ENCODE measurements around the gene RABGAP1L.

The RABGAP1L gene

DNA sequence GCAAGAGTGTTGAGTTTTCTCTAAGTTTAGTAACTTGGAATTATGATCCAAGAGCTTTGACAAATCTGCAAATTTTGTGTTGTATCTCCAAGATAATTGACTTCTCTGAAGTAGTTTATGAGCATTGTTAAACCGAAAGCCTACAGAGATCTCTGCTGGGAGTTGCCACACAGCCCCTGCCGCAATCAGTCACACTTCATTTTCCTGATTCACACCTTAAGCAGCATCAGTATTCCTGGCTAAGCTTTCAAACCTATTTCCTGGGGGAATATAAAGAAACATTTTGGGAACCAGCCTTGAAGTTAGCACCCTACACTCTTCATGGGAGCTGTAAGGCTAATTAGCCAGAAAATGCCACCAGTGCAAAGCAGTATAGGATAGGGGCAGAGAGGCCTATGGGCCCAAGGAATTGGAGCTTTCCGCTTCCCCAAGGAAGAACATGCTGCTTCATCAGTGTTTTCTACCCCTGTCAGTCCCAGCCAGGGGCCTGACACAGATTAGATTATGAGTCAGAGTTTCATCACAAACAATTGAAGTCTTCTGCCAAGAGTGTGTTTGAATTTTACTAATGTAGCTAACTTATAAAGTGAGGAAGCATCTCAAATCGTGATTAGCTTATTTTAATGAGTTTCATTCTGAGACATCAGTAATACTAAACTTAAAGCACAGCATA lies 817.3 kb downstream of the RABGAP1L start:
- no peak for DNase-seq

DNA sequence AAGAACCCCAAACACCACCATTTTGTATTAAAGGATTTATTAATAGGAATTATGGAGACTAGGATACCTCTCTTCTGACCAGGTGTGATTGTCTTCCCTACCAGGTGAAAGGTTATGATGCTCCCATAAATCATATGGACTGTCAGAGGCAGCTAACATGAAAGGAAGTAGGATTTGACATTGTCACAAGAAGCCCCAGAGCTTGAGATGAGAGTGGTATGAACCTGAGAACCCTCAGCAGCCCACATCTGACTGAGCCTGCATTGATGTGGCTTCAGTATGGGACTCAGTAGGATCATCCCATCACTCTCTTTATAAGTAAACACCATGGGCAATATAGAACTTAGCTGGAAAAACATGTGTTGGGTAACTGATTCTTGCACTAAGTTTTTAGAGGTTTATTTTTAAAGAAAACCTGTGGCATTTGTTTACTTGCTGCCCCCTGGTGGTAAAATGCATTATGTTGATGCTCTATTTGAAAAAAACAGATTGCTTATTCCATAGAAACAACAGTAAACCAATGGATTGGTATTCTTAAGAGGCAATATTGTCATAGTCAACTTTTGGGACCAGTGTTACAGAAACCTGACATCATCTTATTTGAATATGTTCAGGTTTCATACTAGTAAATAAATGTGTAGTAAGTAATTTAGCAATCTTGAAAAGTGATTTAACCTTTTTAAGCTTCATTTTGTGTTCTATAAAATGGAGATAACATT lies 823.8 kb downstream of the RABGAP1L start:
- DNase-seq, result peak in 1 of 2 experiments; percentile 20

DNA sequence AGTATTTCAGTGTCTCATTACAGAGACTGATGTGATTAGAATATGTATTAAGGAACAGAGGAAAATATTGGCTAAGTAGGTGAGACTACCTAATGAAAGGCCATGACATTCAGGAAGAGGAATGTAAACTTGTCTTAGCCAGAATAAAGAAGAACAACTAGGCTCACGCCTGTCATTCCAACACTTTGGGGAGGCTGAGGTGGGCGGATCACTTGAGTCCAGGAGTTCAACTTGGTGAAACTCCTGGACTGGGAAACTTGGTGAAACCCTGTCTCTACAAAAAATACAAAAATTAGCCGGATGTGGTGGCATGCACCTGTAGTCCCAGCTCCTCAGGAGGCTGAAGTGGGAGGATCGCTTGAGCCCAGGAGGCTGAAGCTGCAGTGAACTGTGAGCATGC lies 825.6 kb downstream of the RABGAP1L start:
- no peak for DNase-seq

DNA sequence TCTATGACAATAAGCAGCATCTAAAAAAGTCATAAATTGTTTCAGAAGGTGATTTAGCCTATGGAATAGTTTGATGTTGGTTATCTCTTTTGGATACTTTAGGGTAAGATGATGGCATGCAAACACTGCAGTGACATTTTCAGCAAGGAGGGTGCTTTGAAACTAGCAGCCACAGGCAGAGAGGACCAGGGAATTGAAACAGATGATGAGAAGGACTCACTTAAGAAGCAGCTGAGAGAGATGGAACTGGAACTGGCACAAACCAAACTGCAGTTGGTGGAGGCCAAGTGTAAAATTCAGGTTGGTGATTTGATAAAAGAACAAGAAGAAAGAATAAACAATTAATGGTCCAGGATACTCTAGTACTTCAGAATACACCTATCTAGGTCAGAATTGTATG lies 829.2 kb downstream of the RABGAP1L start:
- DNase-seq, result no peak

DNA sequence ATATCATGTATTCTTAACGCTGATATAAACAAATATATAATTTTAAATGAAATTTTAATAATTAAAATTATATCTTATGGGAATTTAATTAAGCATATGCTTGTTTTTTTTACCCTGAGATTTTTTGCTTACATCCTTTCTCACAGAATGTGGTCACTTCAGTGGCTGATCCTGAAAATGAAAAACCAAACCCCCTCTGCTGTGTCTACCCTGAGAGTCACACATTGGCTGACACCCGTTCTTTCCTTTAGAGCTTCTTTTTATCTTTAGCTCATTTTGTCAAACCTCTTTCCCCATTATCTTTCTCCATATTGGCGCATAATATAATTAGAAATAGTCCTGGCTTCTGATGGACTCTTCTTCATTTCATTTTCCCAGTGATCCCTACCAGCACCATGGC lies 829.7 kb downstream of the RABGAP1L start:
- no peak for DNase-seq

DNA sequence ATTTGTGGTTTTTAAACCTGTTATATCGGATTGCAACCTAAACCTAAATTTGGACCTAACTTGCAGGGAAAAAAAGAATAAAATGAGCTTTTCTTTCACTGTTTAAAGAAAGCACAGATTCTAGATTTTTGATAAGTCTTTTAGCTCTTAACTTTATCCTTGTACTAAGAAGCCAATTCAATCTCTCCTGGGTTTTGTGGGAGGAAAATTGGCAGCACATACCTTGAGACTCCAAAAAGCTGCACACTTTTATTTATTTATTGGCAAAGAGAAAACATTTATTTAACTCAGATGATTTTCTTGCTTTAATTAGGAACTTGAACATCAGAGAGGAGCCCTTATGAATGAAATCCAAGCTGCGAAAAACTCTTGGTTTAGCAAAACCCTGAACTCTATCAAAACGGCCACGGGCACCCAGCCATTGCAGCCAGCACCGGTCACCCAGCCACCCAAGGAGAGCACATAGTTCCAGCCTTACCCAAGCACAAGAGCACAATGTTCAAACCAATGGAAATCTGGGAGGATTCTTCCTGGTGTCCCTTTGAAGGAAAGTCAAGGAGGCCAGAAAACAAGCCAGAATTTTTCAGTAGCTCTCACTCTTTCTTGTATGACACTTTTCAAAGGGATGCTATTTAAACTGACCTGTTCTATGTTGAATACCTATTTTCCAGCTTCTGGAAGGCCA lies 830.4 kb downstream of the RABGAP1L start:
- no peak for DNase-seq

DNA sequence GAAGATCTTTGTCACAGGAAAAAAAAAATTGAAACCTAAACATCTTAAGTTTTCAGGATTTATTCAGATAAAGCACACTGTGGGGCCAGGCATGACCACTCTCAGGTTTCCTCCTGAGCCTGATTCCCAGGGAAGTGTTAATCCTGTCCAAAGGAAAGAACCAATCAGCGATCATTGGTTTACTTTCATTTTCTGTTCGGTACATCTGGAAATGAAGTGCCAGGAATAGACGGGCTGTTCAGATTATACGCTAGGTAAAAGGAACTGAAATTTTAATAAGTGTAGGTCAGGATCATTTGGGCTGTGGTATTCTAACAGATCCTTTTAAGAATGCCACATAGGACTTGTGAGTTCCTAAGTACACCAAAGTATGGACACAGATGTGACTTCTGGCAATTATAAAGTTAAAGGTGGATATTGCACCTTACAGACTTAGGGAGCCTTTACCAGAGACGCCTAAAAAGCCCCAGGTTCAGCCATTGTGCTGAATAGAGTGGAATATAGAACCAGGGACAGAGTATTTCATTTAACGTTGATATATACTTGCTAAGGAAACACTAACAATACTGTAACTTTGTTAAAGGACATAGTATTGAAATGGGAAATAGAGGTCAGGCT lies 831.2 kb downstream of the RABGAP1L start:
- no peak for DNase-seq

DNA sequence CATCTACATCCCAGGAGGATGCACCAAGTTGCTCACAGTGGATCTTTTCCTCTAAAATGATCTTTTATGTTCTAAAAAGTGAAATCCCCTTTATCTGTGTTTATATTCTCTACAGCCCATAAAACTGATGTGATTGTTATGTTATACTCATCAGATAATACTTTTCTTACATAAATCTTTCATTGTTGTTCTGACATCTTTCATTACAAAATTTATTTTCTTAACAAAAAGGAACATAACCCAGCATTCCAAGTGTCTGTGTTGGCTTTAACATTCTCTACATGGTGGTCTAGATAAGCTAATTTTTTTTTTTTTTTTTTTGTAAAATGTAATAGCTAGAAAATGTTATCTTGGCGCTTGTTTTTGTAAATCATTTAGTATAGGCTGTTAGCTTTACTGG lies 832.2 kb downstream of the RABGAP1L start:
- no peak for DNase-seq

DNA sequence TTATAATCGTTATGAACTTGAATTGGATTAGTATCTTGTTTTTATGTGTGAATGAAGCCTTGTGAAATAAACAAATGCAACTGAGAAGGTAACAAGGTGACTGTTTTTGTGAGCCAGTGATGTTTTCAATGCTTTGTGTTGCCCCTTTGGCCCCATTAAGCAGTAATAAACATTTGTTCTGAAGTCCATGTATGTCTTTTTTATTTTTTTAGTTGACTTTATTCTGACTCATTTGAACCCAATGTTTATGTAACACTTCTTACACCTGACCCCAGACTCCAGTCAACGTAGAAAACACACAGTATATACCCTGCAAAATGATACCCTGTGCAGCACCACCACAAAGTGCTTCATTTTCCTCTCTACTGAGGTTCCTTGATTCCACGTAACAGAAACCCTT lies 835.8 kb downstream of the RABGAP1L start:
- no peak for DNase-seq

DNA sequence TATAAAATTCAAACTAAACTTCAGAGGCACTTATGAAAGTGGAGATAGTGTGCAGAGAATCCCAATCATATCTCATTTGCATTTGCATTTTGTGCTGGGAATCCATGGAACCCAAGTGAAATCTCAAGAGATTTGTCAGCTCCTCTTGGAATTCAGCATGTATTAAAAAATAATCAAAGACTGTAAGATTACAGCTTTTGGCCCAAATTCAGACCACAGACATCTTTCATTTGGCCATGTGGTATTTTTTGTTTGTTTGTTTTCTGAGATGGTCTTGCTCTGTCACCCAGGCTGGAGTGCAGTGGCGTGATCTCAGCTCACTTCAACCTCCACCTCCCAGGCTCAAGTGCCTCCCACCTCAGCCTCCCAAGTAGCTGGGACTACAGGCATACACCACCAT lies 836.6 kb downstream of the RABGAP1L start:
- DNase-seq, result no peak

DNA sequence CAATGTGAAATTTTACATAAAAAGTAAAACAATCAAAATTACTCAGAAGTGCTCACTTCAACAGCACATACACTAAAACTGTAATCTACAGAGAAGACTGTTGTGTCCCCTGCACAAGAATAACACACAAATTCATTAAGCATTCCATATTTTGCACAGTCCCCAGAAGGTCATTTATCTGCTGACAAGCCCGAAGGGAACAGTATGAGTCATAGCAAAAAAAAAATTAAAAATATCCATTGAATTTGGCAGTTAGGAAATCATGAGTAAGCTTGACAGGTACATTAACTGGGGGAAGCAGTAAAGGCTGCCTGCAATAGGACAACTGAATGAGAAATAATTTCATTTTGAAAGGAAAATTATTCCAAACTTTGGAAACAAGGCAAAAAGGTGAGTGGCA lies 837.2 kb downstream of the RABGAP1L start:
- no peak for DNase-seq

DNA sequence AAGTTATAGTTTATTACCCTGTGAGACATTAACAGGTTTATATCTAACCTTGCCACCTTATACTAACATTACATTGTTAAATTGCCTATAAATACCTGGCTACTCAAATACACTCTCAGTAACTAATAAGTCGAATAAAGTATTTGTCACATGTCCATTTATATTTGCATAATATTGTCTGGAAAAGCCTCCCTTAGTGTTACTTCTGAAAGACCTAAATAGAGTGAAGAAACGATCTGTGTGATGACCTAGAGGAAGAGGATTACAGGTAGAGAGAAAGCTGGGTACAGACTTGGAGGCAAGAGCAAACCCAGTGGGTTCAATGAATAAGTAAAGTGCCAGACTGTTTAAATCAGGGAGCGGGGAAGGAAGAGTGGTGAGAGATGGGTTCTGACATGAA lies 837.7 kb downstream of the RABGAP1L start:
- no peak for DNase-seq

DNA sequence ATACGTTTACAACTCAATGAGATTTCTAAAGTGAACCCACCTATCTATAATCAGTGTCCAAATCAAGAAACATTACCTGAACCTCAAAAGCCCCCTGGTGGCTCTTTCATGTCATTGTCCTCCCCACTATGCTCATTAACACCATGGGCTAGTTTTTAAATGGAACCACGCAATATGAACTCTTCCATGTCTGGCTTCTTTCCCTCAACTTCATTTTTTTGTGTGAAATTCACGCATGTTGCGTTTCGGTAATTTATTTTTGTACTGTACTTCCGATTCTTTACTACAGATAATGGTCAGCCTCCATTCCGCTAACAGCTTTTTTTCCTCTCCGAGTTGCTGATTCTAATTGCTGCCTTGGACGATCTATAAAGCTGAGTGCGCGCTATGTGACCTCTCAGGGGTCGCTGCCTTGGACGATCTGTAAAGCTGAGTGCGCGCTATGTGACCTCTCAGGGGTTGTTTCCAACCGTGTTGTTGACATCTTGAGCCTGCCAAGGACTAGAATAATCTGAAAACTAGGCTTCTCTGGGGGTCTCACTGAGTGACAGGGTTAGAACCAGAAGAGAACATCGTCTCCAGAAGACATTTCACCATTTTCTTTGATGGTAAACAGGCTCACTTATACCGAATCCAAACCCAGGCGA lies 839.4 kb downstream of the RABGAP1L start:
- DNase-seq, result peak; percentile 17 to 32

DNA sequence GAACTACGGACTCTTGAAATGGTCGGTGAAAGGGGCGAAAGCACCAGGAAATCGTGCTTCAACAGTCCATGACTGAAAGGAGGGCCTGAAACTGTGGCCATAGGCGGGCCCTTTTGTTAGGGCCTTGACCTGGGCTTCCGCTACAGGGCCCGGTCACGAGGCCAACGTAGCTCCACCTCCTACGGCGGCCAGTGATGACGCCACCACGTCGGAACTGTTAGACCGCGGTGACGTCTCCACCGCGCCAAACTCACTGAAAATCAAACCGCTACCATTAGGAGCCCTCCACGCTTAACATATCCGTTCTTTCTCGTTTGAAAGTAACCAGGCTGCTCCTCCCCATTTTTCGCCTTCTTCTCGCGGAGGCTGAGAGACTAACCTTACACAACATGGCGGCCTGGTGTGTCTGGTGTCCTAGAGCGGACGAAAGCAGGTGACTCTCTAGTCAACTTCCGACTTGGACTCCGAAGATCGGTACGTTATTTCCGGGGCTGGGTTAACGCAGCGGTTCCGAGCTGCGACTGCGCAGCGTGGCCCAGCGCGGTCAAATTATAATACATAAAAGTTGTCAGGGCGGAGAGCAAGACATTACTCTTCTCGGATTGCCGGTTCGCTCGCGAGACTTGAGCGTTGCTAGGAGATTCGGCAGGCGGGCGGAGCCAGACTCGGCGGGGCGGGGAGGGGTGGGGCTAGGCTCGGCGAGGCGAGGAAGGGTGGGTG lies 840.1 kb downstream of the RABGAP1L start:
- peak; percentile 97 for DNase-seq

DNA sequence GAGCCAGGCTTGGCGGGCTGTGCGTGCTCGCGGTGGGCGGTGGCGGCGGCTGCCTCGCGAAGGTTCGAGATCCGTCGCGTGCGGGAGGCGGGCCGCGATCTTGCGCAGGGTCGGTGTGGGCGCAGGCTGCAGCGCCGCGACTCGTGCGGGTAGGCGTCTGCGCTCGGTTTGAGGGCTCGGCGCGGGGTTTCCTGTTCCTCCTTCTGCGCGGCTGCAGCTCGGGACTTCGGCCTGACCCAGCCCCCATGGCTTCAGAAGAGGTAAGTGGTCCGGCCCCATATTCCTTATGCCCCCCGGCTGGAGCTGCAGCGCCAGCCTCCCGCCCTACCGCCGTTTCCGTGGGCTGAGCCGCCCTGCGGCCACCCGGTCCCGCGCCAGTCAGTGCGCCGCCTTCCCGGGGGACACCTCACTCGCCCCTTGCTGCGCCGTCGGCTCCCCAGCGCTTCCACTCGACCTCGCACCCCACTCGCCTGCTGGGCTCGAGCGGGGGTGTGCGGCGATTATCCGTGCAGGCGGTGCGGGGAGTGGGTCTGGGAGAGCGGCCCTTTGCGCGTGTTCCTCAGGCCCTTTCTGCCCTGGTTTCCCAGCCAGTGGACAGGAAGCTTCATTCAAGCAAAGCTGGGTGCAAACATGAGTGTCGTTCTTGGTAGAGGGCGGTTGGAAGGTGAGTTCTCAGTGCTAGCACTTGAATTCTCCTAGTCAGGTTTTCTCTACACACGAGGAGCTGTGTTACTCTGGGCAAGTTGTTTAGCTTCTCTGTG lies 840.8 kb downstream of the RABGAP1L start, which contains the start of gene CACYBP:
TSS of gene CACYBP (plus strand) at position 12 of the 761 bp plus-strand sequence. CDS start at position 246, 234 bp downstream.
- DNase-seq, result peak; percentile 20

DNA sequence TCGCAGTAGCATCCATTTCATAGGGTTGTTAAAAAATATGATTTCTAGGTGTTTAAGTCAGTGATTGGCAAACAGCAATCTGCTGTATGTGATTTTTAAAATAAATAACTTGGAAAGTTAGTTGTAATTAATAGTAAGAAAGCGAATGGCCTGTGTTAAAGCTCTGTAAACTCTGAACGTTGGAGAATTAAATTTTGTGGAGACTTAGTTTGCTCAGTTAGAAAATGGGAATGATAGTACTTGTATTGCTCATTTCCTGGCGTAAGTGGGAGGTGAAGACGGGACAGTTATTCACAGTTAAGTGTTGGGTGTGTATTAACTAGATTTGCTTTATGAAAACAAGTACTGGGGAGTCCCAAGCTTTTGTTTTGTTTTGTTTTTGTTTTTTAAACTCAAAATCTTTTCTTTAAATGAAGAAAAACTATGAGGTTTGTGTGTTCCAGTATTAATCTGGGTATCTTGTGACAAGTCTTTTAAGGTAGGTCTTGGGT lies 841.4 kb downstream of the RABGAP1L start:
- no peak for DNase-seq

DNA sequence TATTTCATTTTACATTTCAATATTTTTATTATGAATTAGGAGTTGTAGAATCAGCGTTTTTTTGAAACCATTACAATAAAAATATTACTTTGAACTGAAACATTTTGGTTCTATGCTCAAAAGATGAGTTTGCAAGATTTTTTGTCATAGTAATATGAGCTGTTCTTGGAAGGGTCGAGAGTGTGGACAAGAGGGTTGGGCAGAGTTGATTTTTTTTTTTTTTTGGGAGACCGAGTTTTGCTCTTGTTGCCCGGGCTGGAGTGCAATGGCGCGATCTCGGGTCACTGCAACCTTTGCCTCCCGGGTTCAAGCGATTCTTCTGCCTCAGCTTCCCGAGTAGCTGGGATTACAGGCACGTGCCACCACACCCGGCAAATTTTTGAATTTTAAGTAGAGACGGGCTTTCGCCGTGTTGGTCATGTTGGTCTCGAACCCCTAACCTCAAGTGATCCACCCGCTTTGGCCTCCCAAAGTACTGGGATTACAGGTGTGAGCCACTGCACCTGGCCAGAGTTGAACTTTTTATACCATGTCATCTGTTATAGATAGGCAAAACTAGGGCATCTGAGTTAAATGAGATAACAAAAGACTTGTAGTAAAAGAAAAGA lies 843.7 kb downstream of the RABGAP1L start:
- no peak for DNase-seq

DNA sequence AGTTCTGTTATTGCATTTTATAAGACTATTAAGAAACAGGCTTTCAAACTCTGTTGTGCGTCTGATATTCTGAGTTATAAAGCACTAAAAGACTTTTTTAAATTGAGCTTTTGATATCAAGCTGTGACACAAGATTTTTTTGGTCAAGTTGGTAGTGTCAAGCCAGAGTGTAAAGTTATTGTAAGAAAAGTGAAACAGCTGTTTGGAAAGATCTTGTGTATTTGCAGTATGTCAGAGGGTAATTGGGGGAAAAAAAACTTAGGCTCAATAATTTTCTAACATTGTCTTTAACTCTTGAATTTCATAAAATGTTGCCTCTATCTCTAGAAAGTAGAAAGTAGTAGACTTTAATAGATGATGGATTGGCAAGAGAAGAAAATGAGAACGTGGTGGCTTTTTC lies 844.2 kb downstream of the RABGAP1L start:
- no peak for DNase-seq

DNA sequence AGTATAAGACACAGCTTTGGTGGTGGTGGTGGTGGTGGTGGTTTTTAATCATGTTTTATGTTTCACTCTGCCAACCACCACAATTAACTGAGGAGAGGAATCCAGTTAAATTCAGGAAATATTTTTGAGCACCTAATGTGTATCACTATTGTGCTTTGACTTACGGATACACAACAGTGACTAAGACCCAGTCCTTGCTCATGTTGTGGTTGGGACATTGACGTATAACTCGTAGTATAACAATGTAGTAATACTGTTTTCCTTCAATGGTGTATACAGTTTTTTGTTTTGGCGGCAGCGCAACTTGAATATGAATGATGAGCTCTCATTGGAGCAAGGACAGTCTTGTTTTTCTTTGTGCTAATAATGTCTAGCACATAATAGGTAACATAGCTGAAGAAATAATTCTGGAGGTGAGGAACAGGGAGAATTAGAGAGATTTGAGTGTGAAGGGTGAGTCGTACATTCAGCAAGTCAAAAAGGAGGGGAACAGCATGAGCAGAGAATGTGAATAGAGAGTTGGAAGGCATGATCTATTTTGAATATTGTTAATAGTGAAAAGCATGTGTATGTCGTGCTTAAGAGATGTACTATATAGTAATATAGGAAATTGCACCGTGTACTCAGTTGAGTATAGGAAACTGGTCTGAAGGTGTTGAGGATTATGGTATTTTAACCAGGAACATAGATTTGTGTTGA lies 845.9 kb downstream of the RABGAP1L start:
- no peak for DNase-seq

DNA sequence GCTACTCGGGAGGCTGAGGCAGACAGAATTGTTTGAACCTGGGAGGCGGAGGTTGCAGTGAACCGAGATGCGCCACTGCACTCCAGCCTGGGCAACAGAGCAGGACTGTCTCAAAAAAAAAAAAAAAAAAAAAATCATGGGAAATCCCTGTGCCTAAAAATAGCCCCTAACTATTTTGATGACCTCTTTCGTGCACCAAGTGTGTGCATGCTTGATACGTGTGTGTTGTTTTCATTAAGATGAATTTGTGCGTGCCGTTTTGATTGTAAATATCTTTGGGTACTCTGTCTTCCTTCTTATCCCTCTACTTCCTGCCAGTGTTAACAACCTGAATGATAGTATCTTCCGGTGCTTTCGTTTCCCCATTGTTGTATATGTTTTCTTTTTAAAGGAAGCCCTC lies 850.2 kb downstream of the RABGAP1L start:
- no peak for DNase-seq
